ENCODE results near the gene ATAD2B.

DNA sequence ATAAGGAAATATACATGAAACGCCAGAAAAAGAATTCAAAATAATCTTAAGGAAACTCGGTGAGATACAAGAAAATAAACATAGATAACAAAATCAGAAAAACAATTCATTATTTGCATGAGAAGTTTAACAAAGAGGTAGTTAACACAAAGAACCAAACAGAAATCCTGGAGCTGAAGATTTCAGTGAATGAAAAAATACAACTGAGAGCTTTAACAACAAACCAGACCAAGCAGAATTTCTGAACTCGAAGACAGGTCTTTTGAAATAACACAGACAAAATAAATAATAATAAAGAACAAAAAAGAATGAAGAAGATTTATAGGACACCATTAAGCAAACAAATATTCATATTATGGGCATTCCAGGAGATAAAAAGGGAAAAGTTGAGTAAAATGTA, 204.7 kb downstream of the ATAD2B start:
- TF ChIP-seq, protein P1, sequence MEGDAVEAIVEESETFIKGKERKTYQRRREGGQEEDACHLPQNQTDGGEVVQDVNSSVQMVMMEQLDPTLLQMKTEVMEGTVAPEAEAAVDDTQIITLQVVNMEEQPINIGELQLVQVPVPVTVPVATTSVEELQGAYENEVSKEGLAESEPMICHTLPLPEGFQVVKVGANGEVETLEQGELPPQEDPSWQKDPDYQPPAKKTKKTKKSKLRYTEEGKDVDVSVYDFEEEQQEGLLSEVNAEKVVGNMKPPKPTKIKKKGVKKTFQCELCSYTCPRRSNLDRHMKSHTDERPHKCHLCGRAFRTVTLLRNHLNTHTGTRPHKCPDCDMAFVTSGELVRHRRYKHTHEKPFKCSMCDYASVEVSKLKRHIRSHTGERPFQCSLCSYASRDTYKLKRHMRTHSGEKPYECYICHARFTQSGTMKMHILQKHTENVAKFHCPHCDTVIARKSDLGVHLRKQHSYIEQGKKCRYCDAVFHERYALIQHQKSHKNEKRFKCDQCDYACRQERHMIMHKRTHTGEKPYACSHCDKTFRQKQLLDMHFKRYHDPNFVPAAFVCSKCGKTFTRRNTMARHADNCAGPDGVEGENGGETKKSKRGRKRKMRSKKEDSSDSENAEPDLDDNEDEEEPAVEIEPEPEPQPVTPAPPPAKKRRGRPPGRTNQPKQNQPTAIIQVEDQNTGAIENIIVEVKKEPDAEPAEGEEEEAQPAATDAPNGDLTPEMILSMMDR (IDR thresholded peaks at IDR 0.05): no peak
- TF ChIP-seq EZH2phosphoT487 (IDR thresholded peaks at IDR 0.05; ENCODE audit: borderline replicate concordance, low read depth) (no peak), RAD21 (IDR thresholded peaks at IDR 0.05; ENCODE audit: low read length) (no peak), CHD2 (IDR thresholded peaks at IDR 0.05; ENCODE audit: low read length, partially characterized antibody) (no peak), TEAD4 (IDR thresholded peaks at IDR 0.05; ENCODE audit: borderline replicate concordance, insufficient read depth) (no peak), RFX5 (IDR thresholded peaks at IDR 0.05; ENCODE audit: low read length) (no peak), YY1 (IDR thresholded peaks at IDR 0.05; ENCODE audit: low read depth) (no peak), NRF1 (IDR thresholded peaks at IDR 0.05; ENCODE audit: low read depth, low read length) (no peak), TAF1 (IDR thresholded peaks at IDR 0.05; ENCODE audit: borderline replicate concordance, low read depth, low read length) (no peak), RXRA (IDR thresholded peaks at IDR 0.05; ENCODE audit: borderline replicate concordance, low read depth) (no peak), FOXM1 (IDR thresholded peaks at IDR 0.05; ENCODE audit: low read depth) (no peak)
- TF ChIP-seq, protein P2, sequence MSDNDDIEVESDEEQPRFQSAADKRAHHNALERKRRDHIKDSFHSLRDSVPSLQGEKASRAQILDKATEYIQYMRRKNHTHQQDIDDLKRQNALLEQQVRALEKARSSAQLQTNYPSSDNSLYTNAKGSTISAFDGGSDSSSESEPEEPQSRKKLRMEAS (IDR thresholded peaks at IDR 0.05; ENCODE audit: low read depth): no peak
- TF ChIP-seq, protein P3, sequence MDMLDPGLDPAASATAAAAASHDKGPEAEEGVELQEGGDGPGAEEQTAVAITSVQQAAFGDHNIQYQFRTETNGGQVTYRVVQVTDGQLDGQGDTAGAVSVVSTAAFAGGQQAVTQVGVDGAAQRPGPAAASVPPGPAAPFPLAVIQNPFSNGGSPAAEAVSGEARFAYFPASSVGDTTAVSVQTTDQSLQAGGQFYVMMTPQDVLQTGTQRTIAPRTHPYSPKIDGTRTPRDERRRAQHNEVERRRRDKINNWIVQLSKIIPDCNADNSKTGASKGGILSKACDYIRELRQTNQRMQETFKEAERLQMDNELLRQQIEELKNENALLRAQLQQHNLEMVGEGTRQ (IDR thresholded peaks at IDR 0.05; ENCODE audit: borderline replicate concordance, low read depth, low read length): no peak
